Stimulated activated CD8-positive, alpha-beta memory T cell treated with anti-CD3 and anti-CD28 coated beads, Interleukin-2, amount 100 ng/mL, for 1 hour (primary cell): ENCODE results near the gene ZNF418.
"Not testable (repeated sequence)": the region's sequence is repeated elsewhere in the genome, so short reads cannot be mapped to it uniquely, and the experiment has no call there.

Source experiments
- DNase-seq, 2 donors: peaks; one replicate each; pipeline ENCODE4 v3.0.0-alpha.2; 2020; ENCODE audit warnings: low read depth in 2 of 2

The ZNF418 gene

GRCh38 chr19:57888560-57889231 lies 46.5 kb downstream of the ZNF418 start, which contains the start of gene ZNF814:
TSS of gene ZNF814 (minus strand) at chr19:57889037. CDS start at chr19:57888802, 235 bp downstream.
- peak; percentile 55 to 71 for DNase-seq

- DNase-seq = no peak
These were observed 47.1 kb downstream of the ZNF418 start for GRCh38 chr19:57888107-57888559.

- DNase-seq = no peak
These were observed 47.8 kb downstream of the ZNF418 start for GRCh38 chr19:57887195-57887941.

- no peak for DNase-seq
These were observed 49.2 kb downstream of the ZNF418 start for GRCh38 chr19:57886046-57886445.

GRCh38 chr19:57873883-57874799 lies 61.1 kb downstream of the ZNF418 start:
- not testable (repeated sequence) for DNase-seq

- DNase-seq = no peak
These were observed 62.8 kb downstream of the ZNF418 start for GRCh38 chr19:57872450-57872849.
